HepG2 (cell line): ENCODE measurements around the gene BASP1. TPM values are rescaled to one million over a fixed set of nuclear protein-coding genes. Genes with fewer than 3 reads are reported as not detected.

Experiments used
- ATF7 ChIP-seq, 2 experiments: fragments of 450-650 bp in 1 of 2; sonication (generic) in 1 of 2; formaldehyde crosslinking in 1 of 2; IDR thresholded peaks; 2 replicates each; pipeline versions ENCODE4 v1.4.0 to v1.6.1; 2016 to 2020; ENCODE audit warnings: antibody characterized with exemption in 1 of 2, mild to moderate bottlenecking in 1 of 2, missing genetic modification reagents in 1 of 2
- BCL3 ChIP-seq: sonication (generic); formaldehyde crosslinking; IDR thresholded peaks from 2 replicates; pipeline ENCODE4 v1.5.1; 2020; ENCODE audit warnings: mild to moderate bottlenecking, missing genetic modification reagents, moderate library complexity
- CTCF ChIP-seq: sonication (generic); formaldehyde crosslinking; IDR thresholded peaks from 2 replicates; pipeline ENCODE4 v1.5.0; 2020; ENCODE audit warnings: mild to moderate bottlenecking, missing genetic modification reagents, moderate library complexity
- HMGA1 ChIP-seq: sonication (generic); formaldehyde crosslinking; conservative IDR thresholded peaks from 2 replicates; pipeline ENCODE4 v1.4.0; 2020; ENCODE audit warnings: missing genetic modification reagents
- HMGXB4 ChIP-seq, 2 experiments: sonication (generic) in 1 of 2; formaldehyde crosslinking in 1 of 2; IDR thresholded peaks; 2 replicates each; pipeline versions ENCODE4 v1.4.0 to v1.6.1; 2018 to 2020; ENCODE audit warnings: missing genetic modification reagents in 2 of 2, borderline replicate concordance in 1 of 2, low read depth in 1 of 2, mild to moderate bottlenecking in 1 of 2, missing biosample characterization in 1 of 2
- MAFK ChIP-seq, 2 experiments: IDR thresholded peaks in 1 of 2; conservative IDR thresholded peaks in 1 of 2; 2 replicates each; pipeline ENCODE4 v1.6.1; 2011; ENCODE audit warnings: improper control_type of control experiment in 2 of 2, low read length in 2 of 2
- POLR2AphosphoS5 ChIP-seq: IDR thresholded peaks from 2 replicates; pipeline ENCODE4 v1.6.1; 2012; ENCODE audit warnings: low read depth, low read length
- SMC3 ChIP-seq: IDR thresholded peaks from 2 replicates; pipeline ENCODE4 v1.6.1; 2011; ENCODE audit warnings: low read length, improper control_type of control experiment
- SNRNP70 ChIP-seq: fragments of 200-400 bp; formaldehyde crosslinking; IDR thresholded peaks from 2 replicates; pipeline ENCODE4 v1.6.1; 2017; ENCODE audit warnings: mild to moderate bottlenecking, low read depth, low read length, moderate library complexity
- STAG1 ChIP-seq: sonication (generic); formaldehyde crosslinking; IDR thresholded peaks from 2 replicates; pipeline ENCODE4 v1.4.0; 2020; ENCODE audit warnings: missing genetic modification reagents
- ZNF607 ChIP-seq: sonication (generic); formaldehyde crosslinking; IDR thresholded peaks from 2 replicates; pipeline ENCODE4 v1.5.1; 2020; ENCODE audit warnings: missing genetic modification reagents, mild to moderate bottlenecking, borderline replicate concordance
- polyA plus RNA-seq, 8 experiments: library from polyadenylated mRNA; depleted of rRNA in 3 of 8; stranded (reverse) in 7 of 8; unstranded in 1 of 8; fragments of >200 nt; fragmentation: Illumina TruSeq in 4 of 8; extraction: Trizol in 4 of 8; gene quantifications; 2 replicates each; pipeline versions ENCODE4 v1.2.1 to v1.2.3, GENCODE V29; 2011 to 2016; ENCODE audit warnings: low read depth in 4 of 8, missing spikeins in 1 of 8, mixed read lengths in 1 of 8; ENCODE audit not compliant: insufficient read depth in 1 of 8
- total RNA-seq, 5 experiments: library from RNA; depleted of rRNA; stranded (reverse); fragments of >200 nt; fragmentation: Illumina TruSeq; extraction: Trizol; gene quantifications; 2 replicates each; pipeline ENCODE4 v1.2.3, GENCODE V29; 2016; ENCODE audit warnings: low read depth in 1 of 5
- TF ChIP-seq, protein P1 (sequence below): sonication (generic); formaldehyde crosslinking; IDR thresholded peaks from 2 replicates; pipeline ENCODE4 v1.8.1; 2022; ENCODE audit warnings: mild to moderate bottlenecking, missing genetic modification reagents
- TF ChIP-seq, protein P2 (sequence below): sonication (generic); formaldehyde crosslinking; IDR thresholded peaks from 2 replicates; pipeline ENCODE4 v1.8.0; 2022; ENCODE audit warnings: mild to moderate bottlenecking, missing genetic modification reagents

BASP1 gene
- total and polyA plus RNA-seq, 2 of the 13 experiments (the other 11 are each of a cell fraction or from before 2014, with no cell fraction given) = 0.04 TPM; not detected in 1

- TF ChIP-seq ATF7 (IDR thresholded peaks at IDR 0.05) = no peak
- no peak for TF ChIP-seq ATF7 (CRISPR knock-in tag; IDR thresholded peaks at IDR 0.05)
- TF ChIP-seq, protein P1, sequence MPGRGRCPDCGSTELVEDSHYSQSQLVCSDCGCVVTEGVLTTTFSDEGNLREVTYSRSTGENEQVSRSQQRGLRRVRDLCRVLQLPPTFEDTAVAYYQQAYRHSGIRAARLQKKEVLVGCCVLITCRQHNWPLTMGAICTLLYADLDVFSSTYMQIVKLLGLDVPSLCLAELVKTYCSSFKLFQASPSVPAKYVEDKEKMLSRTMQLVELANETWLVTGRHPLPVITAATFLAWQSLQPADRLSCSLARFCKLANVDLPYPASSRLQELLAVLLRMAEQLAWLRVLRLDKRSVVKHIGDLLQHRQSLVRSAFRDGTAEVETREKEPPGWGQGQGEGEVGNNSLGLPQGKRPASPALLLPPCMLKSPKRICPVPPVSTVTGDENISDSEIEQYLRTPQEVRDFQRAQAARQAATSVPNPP (CRISPR knock-in tag) = no peak
- TF ChIP-seq HMGXB4 (CRISPR knock-in tag; IDR thresholded peaks at IDR 0.05; ENCODE audit: borderline replicate concordance in 1 of 2, low read depth in 1 of 2) = no peak
- peak; percentile 62 for TF ChIP-seq CTCF (CRISPR knock-in tag)
- TF ChIP-seq, protein P2, sequence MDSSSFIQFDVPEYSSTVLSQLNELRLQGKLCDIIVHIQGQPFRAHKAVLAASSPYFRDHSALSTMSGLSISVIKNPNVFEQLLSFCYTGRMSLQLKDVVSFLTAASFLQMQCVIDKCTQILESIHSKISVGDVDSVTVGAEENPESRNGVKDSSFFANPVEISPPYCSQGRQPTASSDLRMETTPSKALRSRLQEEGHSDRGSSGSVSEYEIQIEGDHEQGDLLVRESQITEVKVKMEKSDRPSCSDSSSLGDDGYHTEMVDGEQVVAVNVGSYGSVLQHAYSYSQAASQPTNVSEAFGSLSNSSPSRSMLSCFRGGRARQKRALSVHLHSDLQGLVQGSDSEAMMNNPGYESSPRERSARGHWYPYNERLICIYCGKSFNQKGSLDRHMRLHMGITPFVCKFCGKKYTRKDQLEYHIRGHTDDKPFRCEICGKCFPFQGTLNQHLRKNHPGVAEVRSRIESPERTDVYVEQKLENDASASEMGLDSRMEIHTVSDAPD (CRISPR knock-in tag) = no peak
- TF ChIP-seq HMGA1 = no peak
- TF ChIP-seq ZNF607 (CRISPR knock-in tag) = no peak
- no peak for TF ChIP-seq POLR2AphosphoS5
- peak; percentile 81 to 85 for TF ChIP-seq MAFK (conservative IDR thresholded peaks at IDR 0.05 in 1 of 2, IDR thresholded peaks at IDR 0.05 in 1 of 2; ENCODE audit: low read length in 2 of 2)
- TF ChIP-seq SNRNP70 = no peak
- peak; percentile 63 for TF ChIP-seq STAG1 (CRISPR knock-in tag)
- TF ChIP-seq SMC3 = peak; percentile 38; the same call in 1 of the 2 replicates
- TF ChIP-seq BCL3 (CRISPR knock-in tag) = no peak
Observed at GRCh38 chr5:17203329-17204132, 13.9 kb upstream of the BASP1 start (continued).
